Sigmoid colon (tissue), 3 donors: ENCODE measurements around the gene CPXM2.

ENCODE experiments used
- POLR2A ChIP-seq, 2 donors: fragments of 450-650 bp; IDR thresholded peaks; one replicate each; pipeline ENCODE4 v1.6.1; 2016; ENCODE audit warnings: antibody characterized with exemption in 2 of 2, mild to moderate bottlenecking in 2 of 2, moderate library complexity in 2 of 2
- TF ChIP-seq, protein P1 (sequence below), 4 experiments: fragments of 450-650 bp in 3 of 4; fragments of 200-600 bp in 1 of 4; IDR thresholded peaks; one replicate each; pipeline ENCODE4 v1.5.1; 2016 to 2019; ENCODE audit warnings: antibody characterized with exemption in 4 of 4, mild to moderate bottlenecking in 3 of 4, moderate library complexity in 2 of 4

GRCh38 chr10:123939591-123939990, 48.0 kb upstream of the CPXM2 start:
- TF ChIP-seq, protein P1, sequence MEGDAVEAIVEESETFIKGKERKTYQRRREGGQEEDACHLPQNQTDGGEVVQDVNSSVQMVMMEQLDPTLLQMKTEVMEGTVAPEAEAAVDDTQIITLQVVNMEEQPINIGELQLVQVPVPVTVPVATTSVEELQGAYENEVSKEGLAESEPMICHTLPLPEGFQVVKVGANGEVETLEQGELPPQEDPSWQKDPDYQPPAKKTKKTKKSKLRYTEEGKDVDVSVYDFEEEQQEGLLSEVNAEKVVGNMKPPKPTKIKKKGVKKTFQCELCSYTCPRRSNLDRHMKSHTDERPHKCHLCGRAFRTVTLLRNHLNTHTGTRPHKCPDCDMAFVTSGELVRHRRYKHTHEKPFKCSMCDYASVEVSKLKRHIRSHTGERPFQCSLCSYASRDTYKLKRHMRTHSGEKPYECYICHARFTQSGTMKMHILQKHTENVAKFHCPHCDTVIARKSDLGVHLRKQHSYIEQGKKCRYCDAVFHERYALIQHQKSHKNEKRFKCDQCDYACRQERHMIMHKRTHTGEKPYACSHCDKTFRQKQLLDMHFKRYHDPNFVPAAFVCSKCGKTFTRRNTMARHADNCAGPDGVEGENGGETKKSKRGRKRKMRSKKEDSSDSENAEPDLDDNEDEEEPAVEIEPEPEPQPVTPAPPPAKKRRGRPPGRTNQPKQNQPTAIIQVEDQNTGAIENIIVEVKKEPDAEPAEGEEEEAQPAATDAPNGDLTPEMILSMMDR (IDR thresholded peaks at IDR 0.05): no peak
- TF ChIP-seq POLR2A (IDR thresholded peaks at IDR 0.05): no peak
